PFSK-1 (cell line): ENCODE data around the gene OBSL1.

Source experiments
- FOXP2 ChIP-seq: optimal IDR thresholded peaks from 2 replicates; pipeline ENCODE3; 2011; ENCODE audit warnings: borderline replicate concordance, control low read depth, inconsistent platforms; ENCODE audit not compliant: insufficient read depth; ENCODE audit errors: extremely low read length, extremely low read depth
- POLR2AphosphoS5 ChIP-seq: IDR thresholded peaks from 2 replicates; pipeline ENCODE4 v1.6.1; 2012; ENCODE audit warnings: low read depth, mild to moderate bottlenecking, control low read depth, low read length, moderate library complexity
- SIN3A ChIP-seq: IDR thresholded peaks from 2 replicates; pipeline ENCODE4 v1.6.1; 2012; ENCODE audit warnings: mild to moderate bottlenecking, low read length, moderate library complexity, borderline replicate concordance; ENCODE audit not compliant: insufficient read depth
- TAF1 ChIP-seq: IDR thresholded peaks from 2 replicates; pipeline ENCODE4 v1.6.1; 2012; ENCODE audit warnings: low read length, control low read depth, borderline replicate concordance; ENCODE audit not compliant: insufficient read depth
- TF ChIP-seq, protein P1 (sequence below), 2 experiments: IDR thresholded peaks; 2 replicates each; pipeline versions ENCODE4 v1.6.1 to v1.8.0; 2011 to 2012; ENCODE audit warnings: low read depth in 2 of 2, low read length in 2 of 2, control low read depth in 1 of 2, inconsistent platforms in 1 of 2, mild to moderate bottlenecking in 1 of 2, moderate library complexity in 1 of 2; ENCODE audit not compliant: insufficient read depth in 1 of 2

Gene OBSL1

DNA sequence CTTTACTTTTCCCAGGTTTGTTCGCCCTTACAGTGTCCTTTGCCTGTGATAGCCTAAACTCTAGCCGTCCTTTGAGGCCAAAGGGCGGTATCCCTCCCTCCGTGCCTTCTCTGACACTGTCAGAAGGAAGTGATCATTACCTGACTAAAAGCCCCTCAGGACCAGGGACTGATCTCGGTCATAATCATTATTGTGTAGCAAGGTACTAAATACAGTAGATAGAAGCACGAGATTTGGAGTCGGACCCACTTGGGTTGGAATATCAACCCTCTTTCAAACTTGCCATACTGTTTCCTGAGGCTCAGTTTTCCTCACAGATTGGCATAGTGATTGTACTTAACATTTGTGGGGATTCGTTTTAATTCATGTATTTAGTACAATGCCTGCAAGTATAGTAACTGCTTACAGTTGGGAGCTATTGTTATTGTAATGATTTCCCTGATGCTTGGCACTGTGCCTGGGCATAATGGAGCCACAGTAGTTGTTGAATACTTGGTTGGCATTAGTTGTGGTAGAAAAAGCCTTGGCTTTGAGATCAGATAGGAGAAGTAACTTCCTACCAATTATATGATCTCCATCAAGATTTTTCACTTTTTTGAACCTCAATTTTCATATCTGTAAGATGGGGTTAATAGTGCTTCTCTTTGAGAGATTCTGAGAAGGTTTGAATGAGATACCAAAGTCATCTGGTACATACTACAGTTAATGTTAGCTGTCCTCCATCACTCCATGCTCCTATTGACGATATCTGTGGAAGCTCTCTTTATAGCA lies 27.2 kb upstream of the OBSL1 start:
- TF ChIP-seq FOXP2, result no peak
- TF ChIP-seq TAF1, result peak; percentile 68; the same call in 1 of the 2 replicates

DNA sequence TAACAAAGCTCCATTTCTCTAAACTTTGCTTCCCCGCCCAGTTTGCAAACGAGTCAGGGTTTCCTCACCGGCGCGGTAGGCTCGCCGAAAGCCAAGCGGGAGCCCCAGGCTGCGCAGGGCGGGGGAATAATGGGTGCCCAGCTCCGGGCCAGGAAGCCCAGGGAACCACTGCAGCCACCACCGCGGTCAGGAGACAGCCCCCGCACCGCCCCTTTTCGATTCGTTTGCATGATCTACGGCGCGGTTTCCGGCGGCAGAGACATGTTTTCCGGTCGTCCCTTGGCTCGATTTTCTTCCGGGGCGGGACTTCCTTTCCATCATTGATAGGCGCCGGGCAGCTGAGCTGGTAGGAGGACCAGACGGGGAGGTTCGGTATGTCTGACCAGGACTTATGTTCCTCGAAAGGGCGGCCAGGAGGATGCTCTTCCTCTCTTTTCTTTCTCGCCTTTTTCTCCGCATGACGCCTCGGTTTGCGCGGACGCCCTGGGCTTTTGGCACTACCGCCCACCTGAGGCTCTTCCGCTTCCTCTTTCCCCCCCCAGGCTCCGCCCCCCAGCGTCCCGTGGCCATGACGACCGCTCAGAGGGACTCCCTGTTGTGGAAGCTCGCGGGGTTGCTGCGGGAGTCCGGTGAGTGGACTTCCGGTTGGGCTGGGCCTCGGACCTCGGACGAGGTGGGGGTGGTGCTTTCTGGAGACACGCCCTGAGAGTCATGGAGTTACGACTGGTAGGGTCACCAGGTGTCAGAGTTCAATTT lies 26.4 kb upstream of the OBSL1 start, which contains the start of gene STK11IP:
STK11IP (plus strand) TSS at position 306 of the 756 bp plus-strand sequence; CDS start at position 569, 263 bp downstream.
- TF ChIP-seq TAF1 (peak; percentile 78; the same call in 1 of the 2 replicates), FOXP2 (peak; percentile 64), POLR2AphosphoS5 (peak; percentile 94), SIN3A (peak; percentile 38; the same call in 1 of the 2 replicates)
- TF ChIP-seq, protein P1, sequence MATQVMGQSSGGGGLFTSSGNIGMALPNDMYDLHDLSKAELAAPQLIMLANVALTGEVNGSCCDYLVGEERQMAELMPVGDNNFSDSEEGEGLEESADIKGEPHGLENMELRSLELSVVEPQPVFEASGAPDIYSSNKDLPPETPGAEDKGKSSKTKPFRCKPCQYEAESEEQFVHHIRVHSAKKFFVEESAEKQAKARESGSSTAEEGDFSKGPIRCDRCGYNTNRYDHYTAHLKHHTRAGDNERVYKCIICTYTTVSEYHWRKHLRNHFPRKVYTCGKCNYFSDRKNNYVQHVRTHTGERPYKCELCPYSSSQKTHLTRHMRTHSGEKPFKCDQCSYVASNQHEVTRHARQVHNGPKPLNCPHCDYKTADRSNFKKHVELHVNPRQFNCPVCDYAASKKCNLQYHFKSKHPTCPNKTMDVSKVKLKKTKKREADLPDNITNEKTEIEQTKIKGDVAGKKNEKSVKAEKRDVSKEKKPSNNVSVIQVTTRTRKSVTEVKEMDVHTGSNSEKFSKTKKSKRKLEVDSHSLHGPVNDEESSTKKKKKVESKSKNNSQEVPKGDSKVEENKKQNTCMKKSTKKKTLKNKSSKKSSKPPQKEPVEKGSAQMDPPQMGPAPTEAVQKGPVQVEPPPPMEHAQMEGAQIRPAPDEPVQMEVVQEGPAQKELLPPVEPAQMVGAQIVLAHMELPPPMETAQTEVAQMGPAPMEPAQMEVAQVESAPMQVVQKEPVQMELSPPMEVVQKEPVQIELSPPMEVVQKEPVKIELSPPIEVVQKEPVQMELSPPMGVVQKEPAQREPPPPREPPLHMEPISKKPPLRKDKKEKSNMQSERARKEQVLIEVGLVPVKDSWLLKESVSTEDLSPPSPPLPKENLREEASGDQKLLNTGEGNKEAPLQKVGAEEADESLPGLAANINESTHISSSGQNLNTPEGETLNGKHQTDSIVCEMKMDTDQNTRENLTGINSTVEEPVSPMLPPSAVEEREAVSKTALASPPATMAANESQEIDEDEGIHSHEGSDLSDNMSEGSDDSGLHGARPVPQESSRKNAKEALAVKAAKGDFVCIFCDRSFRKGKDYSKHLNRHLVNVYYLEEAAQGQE (IDR thresholded peaks at IDR 0.05; ENCODE audit: insufficient read depth in 1 of 2, low read depth in 2 of 2, low read length in 2 of 2), result peak in 1 of 2 experiments; percentile 36; a peak in 1 of 4 replicates

DNA sequence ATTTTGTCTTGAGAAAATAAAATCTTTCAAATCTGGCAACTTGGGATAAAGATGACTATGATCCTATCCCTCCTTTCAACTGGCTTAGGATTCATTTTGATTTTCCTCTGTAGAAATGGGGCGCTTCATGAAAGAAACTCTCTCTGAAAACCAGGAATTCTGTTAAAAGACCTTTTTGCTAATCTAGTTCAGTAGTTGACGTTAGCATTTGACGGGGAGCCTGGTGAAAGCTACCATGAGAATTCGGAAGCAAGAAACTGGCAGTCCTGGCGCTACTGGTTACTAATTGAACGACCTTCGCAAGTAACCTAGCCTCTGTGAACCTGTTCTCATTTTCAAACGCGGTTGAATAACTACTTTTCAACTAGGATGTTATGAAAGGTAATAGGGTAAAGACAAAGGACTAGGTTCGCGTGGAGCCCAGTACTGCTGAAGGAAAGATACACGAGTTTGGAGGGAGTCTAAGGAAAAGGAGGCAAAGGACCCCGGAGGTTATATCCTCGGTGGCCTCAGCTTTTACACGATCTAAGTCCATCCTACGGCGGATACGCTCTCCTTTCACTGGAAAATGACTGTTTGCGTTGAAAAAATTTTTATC lies 25.7 kb upstream of the OBSL1 start:
- TF ChIP-seq SIN3A (no peak), POLR2AphosphoS5 (no peak), FOXP2 (no peak), TAF1 (no peak)
- TF ChIP-seq, protein P1 (IDR thresholded peaks at IDR 0.05; ENCODE audit: insufficient read depth in 1 of 2, low read depth in 2 of 2, low read length in 2 of 2), result no peak

DNA sequence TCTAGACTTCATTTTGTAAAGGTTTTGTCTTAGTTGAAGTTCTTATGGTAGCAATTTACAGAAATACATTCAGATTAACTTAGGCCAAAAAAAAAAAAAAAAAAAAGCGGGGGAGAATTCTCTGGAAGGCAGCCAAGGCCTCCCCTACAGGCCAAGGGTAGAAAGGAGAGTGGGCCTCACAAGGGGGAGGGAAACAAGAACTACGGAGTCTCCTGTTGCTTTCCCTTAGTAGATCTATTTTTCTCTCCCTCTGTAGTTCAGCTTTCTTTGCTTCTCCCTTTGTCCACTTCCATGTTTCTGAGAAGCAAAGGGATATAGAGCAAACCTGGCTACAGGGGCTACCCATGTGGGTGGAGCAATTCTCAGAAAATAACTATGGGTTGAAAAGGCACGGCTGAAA lies 23.9 kb upstream of the OBSL1 start:
- TF ChIP-seq, protein P1 (IDR thresholded peaks at IDR 0.05; ENCODE audit: insufficient read depth in 1 of 2, low read depth in 2 of 2, low read length in 2 of 2), result no peak
- TF ChIP-seq FOXP2 (no peak), SIN3A (no peak), TAF1 (no peak), POLR2AphosphoS5 (no peak)

DNA sequence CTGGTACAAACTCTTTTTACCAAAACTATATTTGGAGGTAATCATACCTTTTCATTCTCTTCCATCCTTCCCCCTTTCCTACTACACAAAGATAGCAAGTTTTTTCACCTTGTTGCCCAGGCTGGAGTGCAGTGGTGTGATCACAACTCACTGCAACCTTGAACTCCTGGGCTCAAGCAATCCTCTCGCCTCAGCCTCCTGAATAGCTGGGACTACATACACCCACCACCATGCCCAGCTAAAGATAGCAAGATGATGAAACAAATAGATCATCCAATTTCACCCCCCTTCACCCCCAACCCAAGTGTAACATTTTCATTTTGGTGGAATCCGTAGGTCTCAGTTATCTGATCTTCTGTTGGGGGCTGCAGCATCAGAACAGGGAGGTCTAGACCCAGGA lies 21.8 kb upstream of the OBSL1 start:
- TF ChIP-seq SIN3A, result no peak
- TF ChIP-seq, protein P1 (IDR thresholded peaks at IDR 0.05; ENCODE audit: insufficient read depth in 1 of 2, low read depth in 2 of 2, low read length in 2 of 2), result no peak
- no peak for TF ChIP-seq POLR2AphosphoS5
- no peak for TF ChIP-seq FOXP2
- no peak for TF ChIP-seq TAF1
